Measurements from ENCODE around the gene MORC2. TPM values are rescaled to one million over a fixed set of nuclear protein-coding genes. Genes with fewer than 3 reads are reported as not detected.

MORC2 gene
- total RNA-seq, 4 donors from 2014 or later, result 19.4 to 21.6 (median 20.9) TPM

GRCh38 chr22:30948930-30949342 lies 19.6 kb downstream of the MORC2 start:
- TF ChIP-seq CTCF (IDR thresholded peaks at IDR 0.05; ENCODE audit: low read depth), result no peak

GRCh38 chr22:30947816-30948454 lies 20.6 kb downstream of the MORC2 start:
- TF ChIP-seq CTCF (IDR thresholded peaks at IDR 0.05; ENCODE audit: low read depth), result no peak

GRCh38 chr22:30947173-30947815 lies 21.3 kb downstream of the MORC2 start:
- no peak for TF ChIP-seq CTCF (IDR thresholded peaks at IDR 0.05; ENCODE audit: low read depth)

- TF ChIP-seq CTCF (IDR thresholded peaks at IDR 0.05; ENCODE audit: low read depth), result no peak
Measured at GRCh38 chr22:30946354-30946753, 22.2 kb downstream of the MORC2 start.

- TF ChIP-seq CTCF (IDR thresholded peaks at IDR 0.05; ENCODE audit: low read depth), result no peak
Measured at GRCh38 chr22:30945653-30946052, 22.9 kb downstream of the MORC2 start.

- no peak for TF ChIP-seq CTCF (IDR thresholded peaks at IDR 0.05; ENCODE audit: low read depth)
Measured at GRCh38 chr22:30944986-30945385, 23.6 kb downstream of the MORC2 start.

GRCh38 chr22:30943368-30943767 lies 25.2 kb downstream of the MORC2 start:
- no peak for TF ChIP-seq CTCF (IDR thresholded peaks at IDR 0.05; ENCODE audit: low read depth)
